ENCODE measurements around the gene LILRA6. TPM values are rescaled to one million over a fixed set of nuclear protein-coding genes. Genes with fewer than 3 reads are reported as not detected.
"Not testable (repeated sequence)": the region's sequence is repeated elsewhere in the genome, so short reads cannot be mapped to it uniquely, and the experiment has no call there.

LILRA6 gene
- total RNA-seq, 1 experiment from 2014 or later = not detected

- no peak overlapping the region for H3K4me3 ChIP-seq (ENCODE audit: low read depth, low read length, poor library complexity, severe bottlenecking)
- no peaks in the 10 kb centered on the region for H3K36me3 ChIP-seq (ENCODE audit: insufficient read depth, low read length, poor library complexity, severe bottlenecking)
- ChIA-PET CTCF (interaction anchor here (0.6 kb wide), 1 partner anchor 17 kb away, joined by 4 read pairs; no protein-coding TSS in a partner anchor), POLR2A (ENCODE audit: low non-redundant PET) (no interaction called here)
- peaks cover 7% of the 10 kb centered on the region for H3K27me3 ChIP-seq (replicated peaks; ENCODE audit: insufficient read depth, low read depth, low read length, poor library complexity)
- TF ChIP-seq CTCF (conservative IDR thresholded peaks at IDR 0.05; ENCODE audit: low read depth, low read length) = no peak
- no peak for TF ChIP-seq EZH2 (IDR thresholded peaks at IDR 0.05; ENCODE audit: borderline replicate concordance, low read depth, low read length, poor library complexity, severe bottlenecking)
- intact Hi-C loops (cut with micrococcal nuclease; ENCODE audit: unreplicated experiment) = no loop called here
- H3K27ac ChIP-seq (ENCODE audit: low read depth, low read length, poor library complexity, severe bottlenecking) = no peak overlapping the region
- no peaks in the 10 kb centered on the region for H3K4me1 ChIP-seq (ENCODE audit: insufficient read depth, low read length, poor library complexity, severe bottlenecking)
- BruUV-seq (replicated peaks) = no TSS peak
- DNase-seq (ENCODE audit: low spot score) = no peak
- H3K9me3 ChIP-seq (ENCODE audit: low read depth, low read length, poor library complexity, severe bottlenecking) = no peaks in the 10 kb centered on the region
These were observed 5.5 kb upstream of the LILRA6 start for GRCh38 chr19:54248016-54248601.

GRCh38 chr19:54247106-54247930 lies 4.7 kb upstream of the LILRA6 start:
- CTCF ChIA-PET = no interaction called here
- no TSS peak for BruUV-seq (replicated peaks)
- H3K27ac ChIP-seq (ENCODE audit: low read depth, low read length, poor library complexity, severe bottlenecking) = no peak overlapping the region

GRCh38 chr19:54245936-54246335 lies 3.3 kb upstream of the LILRA6 start:
- intact Hi-C loops (cut with micrococcal nuclease; ENCODE audit: unreplicated experiment) = no loop called here
- no peaks in the 10 kb centered on the region for H3K36me3 ChIP-seq (ENCODE audit: insufficient read depth, low read length, poor library complexity, severe bottlenecking)
- H3K27me3 ChIP-seq (replicated peaks; ENCODE audit: insufficient read depth, low read depth, low read length, poor library complexity) = peaks cover 7% of the 10 kb centered on the region
- TF ChIP-seq EZH2 (IDR thresholded peaks at IDR 0.05; ENCODE audit: borderline replicate concordance, low read depth, low read length, poor library complexity, severe bottlenecking) = no peak
- TF ChIP-seq CTCF (conservative IDR thresholded peaks at IDR 0.05; ENCODE audit: low read depth, low read length) = no peak
- POLR2A ChIA-PET (ENCODE audit: low non-redundant PET) = no interaction called here
- no peak overlapping the region for H3K4me3 ChIP-seq (ENCODE audit: low read depth, low read length, poor library complexity, severe bottlenecking)
- CTCF ChIA-PET = no interaction called here
- H3K27ac ChIP-seq (ENCODE audit: low read depth, low read length, poor library complexity, severe bottlenecking) = no peak overlapping the region
- no TSS peak for BruUV-seq (replicated peaks)
- no peak for DNase-seq (ENCODE audit: low spot score)
- no peaks in the 10 kb centered on the region for H3K4me1 ChIP-seq (ENCODE audit: insufficient read depth, low read length, poor library complexity, severe bottlenecking)
- no peaks in the 10 kb centered on the region for H3K9me3 ChIP-seq (ENCODE audit: low read depth, low read length, poor library complexity, severe bottlenecking)

More at GRCh38 chr19:54247106-54247930, 4.7 kb upstream of the LILRA6 start:
- Histone ChIP-seq H3K27me3 (replicated peaks; ENCODE audit: insufficient read depth, low read depth, low read length, poor library complexity) (peaks cover 7% of the 10 kb centered on the region), H3K36me3 (ENCODE audit: insufficient read depth, low read length, poor library complexity, severe bottlenecking) (no peaks in the 10 kb centered on the region), H3K4me1 (ENCODE audit: insufficient read depth, low read length, poor library complexity, severe bottlenecking) (no peaks in the 10 kb centered on the region), H3K4me3 (ENCODE audit: low read depth, low read length, poor library complexity, severe bottlenecking) (no peak overlapping the region), H3K9me3 (ENCODE audit: low read depth, low read length, poor library complexity, severe bottlenecking) (no peaks in the 10 kb centered on the region)
- DNase-seq (ENCODE audit: low spot score) = no peak
- intact Hi-C loops (cut with micrococcal nuclease; ENCODE audit: unreplicated experiment) = no loop called here
- POLR2A ChIA-PET (ENCODE audit: low non-redundant PET) = no interaction called here
- TF ChIP-seq CTCF (conservative IDR thresholded peaks at IDR 0.05; ENCODE audit: low read depth, low read length) (no peak), EZH2 (IDR thresholded peaks at IDR 0.05; ENCODE audit: borderline replicate concordance, low read depth, low read length, poor library complexity, severe bottlenecking) (no peak)

- H3K9me3 ChIP-seq (ENCODE audit: low read depth, low read length, poor library complexity, severe bottlenecking); CTCF ChIA-PET; BruUV-seq (replicated peaks); intact Hi-C loops (cut with micrococcal nuclease; ENCODE audit: unreplicated experiment); POLR2A ChIA-PET (ENCODE audit: low non-redundant PET); H3K4me3 ChIP-seq (ENCODE audit: low read depth, low read length, poor library complexity, severe bottlenecking); H3K36me3 ChIP-seq (ENCODE audit: insufficient read depth, low read length, poor library complexity, severe bottlenecking); H3K4me1 ChIP-seq (ENCODE audit: insufficient read depth, low read length, poor library complexity, severe bottlenecking); H3K27me3 ChIP-seq (replicated peaks; ENCODE audit: insufficient read depth, low read depth, low read length, poor library complexity); DNase-seq (ENCODE audit: low spot score); H3K27ac ChIP-seq (ENCODE audit: low read depth, low read length, poor library complexity, severe bottlenecking): not testable (repeated sequence)
These were observed 1.2 kb upstream of the LILRA6 start for GRCh38 chr19:54243809-54244208.

GRCh38 chr19:54242234-54242633 lies 356 bp downstream of the LILRA6 start:
- H3K9me3 ChIP-seq (ENCODE audit: low read depth, low read length, poor library complexity, severe bottlenecking); CTCF ChIA-PET; H3K27ac ChIP-seq (ENCODE audit: low read depth, low read length, poor library complexity, severe bottlenecking); H3K36me3 ChIP-seq (ENCODE audit: insufficient read depth, low read length, poor library complexity, severe bottlenecking); H3K4me1 ChIP-seq (ENCODE audit: insufficient read depth, low read length, poor library complexity, severe bottlenecking); BruUV-seq (replicated peaks); DNase-seq (ENCODE audit: low spot score); H3K4me3 ChIP-seq (ENCODE audit: low read depth, low read length, poor library complexity, severe bottlenecking); intact Hi-C loops (cut with micrococcal nuclease; ENCODE audit: unreplicated experiment); POLR2A ChIA-PET (ENCODE audit: low non-redundant PET): not testable (repeated sequence)
- H3K27me3 ChIP-seq (replicated peaks; ENCODE audit: insufficient read depth, low read depth, low read length, poor library complexity) = peaks cover 10% of the 10 kb centered on the region

Data from A673 (cell line).